Measurements from ENCODE around the gene FAM114A2.

DNA sequence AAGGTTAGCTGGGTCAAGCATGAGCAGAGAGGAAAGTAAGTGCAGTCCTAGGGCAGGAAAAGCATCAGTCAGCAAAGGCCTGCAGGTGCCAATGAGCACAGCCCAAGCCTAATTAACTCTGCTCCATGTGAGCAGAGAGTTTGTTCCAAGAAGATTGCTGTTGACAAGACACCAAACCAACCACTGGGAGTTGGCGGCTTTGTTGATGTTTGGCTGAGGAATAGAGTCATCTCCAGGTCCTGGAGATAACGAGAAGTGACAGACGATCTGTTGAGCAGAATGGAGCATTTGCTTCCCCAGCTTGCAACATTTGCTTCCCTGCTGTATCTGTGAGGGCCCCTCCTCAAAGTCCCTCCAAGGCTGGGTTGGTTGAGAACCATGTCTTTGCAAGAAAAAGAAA, 68.2 kb downstream of the FAM114A2 start:
- TF ChIP-seq, protein P1, sequence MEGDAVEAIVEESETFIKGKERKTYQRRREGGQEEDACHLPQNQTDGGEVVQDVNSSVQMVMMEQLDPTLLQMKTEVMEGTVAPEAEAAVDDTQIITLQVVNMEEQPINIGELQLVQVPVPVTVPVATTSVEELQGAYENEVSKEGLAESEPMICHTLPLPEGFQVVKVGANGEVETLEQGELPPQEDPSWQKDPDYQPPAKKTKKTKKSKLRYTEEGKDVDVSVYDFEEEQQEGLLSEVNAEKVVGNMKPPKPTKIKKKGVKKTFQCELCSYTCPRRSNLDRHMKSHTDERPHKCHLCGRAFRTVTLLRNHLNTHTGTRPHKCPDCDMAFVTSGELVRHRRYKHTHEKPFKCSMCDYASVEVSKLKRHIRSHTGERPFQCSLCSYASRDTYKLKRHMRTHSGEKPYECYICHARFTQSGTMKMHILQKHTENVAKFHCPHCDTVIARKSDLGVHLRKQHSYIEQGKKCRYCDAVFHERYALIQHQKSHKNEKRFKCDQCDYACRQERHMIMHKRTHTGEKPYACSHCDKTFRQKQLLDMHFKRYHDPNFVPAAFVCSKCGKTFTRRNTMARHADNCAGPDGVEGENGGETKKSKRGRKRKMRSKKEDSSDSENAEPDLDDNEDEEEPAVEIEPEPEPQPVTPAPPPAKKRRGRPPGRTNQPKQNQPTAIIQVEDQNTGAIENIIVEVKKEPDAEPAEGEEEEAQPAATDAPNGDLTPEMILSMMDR (IDR thresholded peaks at IDR 0.05): no peak
- TF ChIP-seq POLR2A (IDR thresholded peaks at IDR 0.05; ENCODE audit: low read depth) (no peak), POLR2AphosphoS5 (IDR thresholded peaks at IDR 0.05) (no peak)

Measured in esophagus muscularis mucosa (tissue), 3 donors.